ENCODE results near the gene CUZD1. TPM values are rescaled to one million over a fixed set of nuclear protein-coding genes. Genes with fewer than 3 reads are reported as not detected.
"Not testable (repeated sequence)": the region's sequence is repeated elsewhere in the genome, so short reads cannot be mapped to it uniquely, and the experiment has no call there.

CUZD1 gene
- total RNA-seq, 1 donor, result 0.72 TPM

GRCh38 chr10:122864194-122864592 is 18.5 kb upstream of the CUZD1 start:
- no peak for TF ChIP-seq CTCF (IDR thresholded peaks at IDR 0.05; ENCODE audit: insufficient read depth, low read length)
- H3K4me3 ChIP-seq (ENCODE audit: low read depth, low read length), result no peak overlapping the region
- peak; percentile 35 for DNase-seq (ENCODE audit: low read depth)

GRCh38 chr10:122863216-122864193 is 17.8 kb upstream of the CUZD1 start:
- TF ChIP-seq CTCF (IDR thresholded peaks at IDR 0.05; ENCODE audit: insufficient read depth, low read length), result no peak
- no peak for DNase-seq (ENCODE audit: low read depth)
- H3K4me3 ChIP-seq (ENCODE audit: low read depth, low read length), result no peak overlapping the region

GRCh38 chr10:122861711-122862161 is 16.1 kb upstream of the CUZD1 start:
- TF ChIP-seq CTCF (IDR thresholded peaks at IDR 0.05; ENCODE audit: insufficient read depth, low read length), result no peak
- no peak overlapping the region for H3K4me3 ChIP-seq (ENCODE audit: low read depth, low read length)
- peak; percentile 57 for DNase-seq (ENCODE audit: low read depth)

GRCh38 chr10:122859527-122859926 is 13.9 kb upstream of the CUZD1 start:
- H3K4me3 ChIP-seq (ENCODE audit: low read depth, low read length), result no peak overlapping the region
- no peak for TF ChIP-seq CTCF (IDR thresholded peaks at IDR 0.05; ENCODE audit: insufficient read depth, low read length)
- DNase-seq (ENCODE audit: low read depth), result no peak

GRCh38 chr10:122858042-122858441 is 12.4 kb upstream of the CUZD1 start:
- not testable (repeated sequence) for H3K4me3 ChIP-seq (ENCODE audit: low read depth, low read length); DNase-seq (ENCODE audit: low read depth)

- DNase-seq (ENCODE audit: low read depth), result no peak
- TF ChIP-seq CTCF (IDR thresholded peaks at IDR 0.05; ENCODE audit: insufficient read depth, low read length), result no peak
- no peak overlapping the region for H3K4me3 ChIP-seq (ENCODE audit: low read depth, low read length)
These were observed 11.2 kb upstream of the CUZD1 start for GRCh38 chr10:122856902-122857301.

- no peak overlapping the region for H3K4me3 ChIP-seq (ENCODE audit: low read depth, low read length)
- TF ChIP-seq CTCF (IDR thresholded peaks at IDR 0.05; ENCODE audit: insufficient read depth, low read length), result no peak
- no peak for DNase-seq (ENCODE audit: low read depth)
These were observed 10.1 kb upstream of the CUZD1 start for GRCh38 chr10:122855745-122856144.

All from fibroblast of the aortic adventitia (primary cell).